OCI-LY7 (cell line): ENCODE data around the gene CRYBG2. TPM values are rescaled to one million over a fixed set of nuclear protein-coding genes. Genes with fewer than 3 reads are reported as not detected.

Experiments used
- BruUV-seq: library from RNA; stranded (reverse); fragments of 400-500 nt; replicated peaks from 2 replicates; lab custom pipeline; 2021; lab: Mats Ljungman, UMichigan
- CTCF ChIA-PET: fragments of 300-600 bp; sonication (Branson Sonifier 250); formaldehyde crosslinking; loops from one replicate; lab custom pipeline; 2022; ENCODE audit warnings: antibody characterized with exemption; ENCODE audit not compliant: unreplicated experiment; lab: Charles Lee
- POLR2A ChIA-PET: fragments of 300-600 bp; sonication (Branson Sonifier 250); formaldehyde crosslinking; loops from one replicate; lab custom pipeline; 2022; ENCODE audit warnings: antibody characterized with exemption; lab: Charles Lee
- DNase-seq: peaks from one replicate; pipeline ENCODE4 v3.0.0-alpha.2; 2015; ENCODE audit warnings: low spot score
- H2AFZ ChIP-seq: fragments of 200-600 bp; sonication (generic), shearing (Covaris generic); 2 replicates; pipeline ENCODE4 v1.6.1; 2014; ENCODE audit warnings: mild to moderate bottlenecking, antibody characterized with exemption, low read length, moderate library complexity
- H3K27ac ChIP-seq: fragments of 200-600 bp; sonication (generic); 2 replicates; pipeline ENCODE4 v1.5.1; 2014; ENCODE audit warnings: mixed run types, low read depth, mild to moderate bottlenecking, moderate library complexity, low read length, inconsistent platforms; ENCODE audit not compliant: poor library complexity, severe bottlenecking
- H3K36me3 ChIP-seq: fragments of 200-600 bp; sonication (generic); 2 replicates; pipeline ENCODE4 v1.6.1; 2014; ENCODE audit warnings: mild to moderate bottlenecking, antibody characterized with exemption, low read length, moderate library complexity, mixed read lengths; ENCODE audit not compliant: insufficient read depth
- H3K4me1 ChIP-seq: fragments of 200-600 bp; sonication (generic); 2 replicates; pipeline ENCODE4 v1.5.1; 2014; ENCODE audit warnings: mild to moderate bottlenecking, low read length; ENCODE audit not compliant: insufficient read depth, poor library complexity, severe bottlenecking
- H3K4me2 ChIP-seq: fragments of 200-600 bp; sonication (generic); 2 replicates; pipeline ENCODE4 v1.6.1; 2014; ENCODE audit warnings: mild to moderate bottlenecking, low read length
- H3K4me3 ChIP-seq: fragments of 200-600 bp; sonication (generic); 2 replicates; pipeline ENCODE4 v1.5.1; 2014; ENCODE audit warnings: mild to moderate bottlenecking, low read depth, low read length; ENCODE audit not compliant: poor library complexity, severe bottlenecking
- H3K79me2 ChIP-seq: fragments of 200-600 bp; sonication (generic); 2 replicates; pipeline ENCODE4 v1.6.1; 2016; ENCODE audit warnings: low read depth, mild to moderate bottlenecking, low read length, moderate library complexity, mixed read lengths; ENCODE audit not compliant: insufficient read depth
- H3K9me2 ChIP-seq: fragments of 200-600 bp; sonication (generic); 2 replicates; pipeline ENCODE4 v1.6.1; 2016; ENCODE audit warnings: mild to moderate bottlenecking, low read length, mixed read lengths; ENCODE audit not compliant: insufficient read depth
- H3K9me3 ChIP-seq: fragments of 200-600 bp; sonication (generic); 2 replicates; pipeline ENCODE4 v1.6.1; 2014; ENCODE audit warnings: mild to moderate bottlenecking, mixed run types, low read length, mixed read lengths
- H4K20me1 ChIP-seq: fragments of 200-600 bp; sonication (generic); 2 replicates; pipeline ENCODE4 v1.6.1; 2014; ENCODE audit warnings: mild to moderate bottlenecking, antibody characterized with exemption, low read length, moderate library complexity, mixed read lengths; ENCODE audit not compliant: insufficient read depth
- CTCF ChIP-seq: fragments of 200-600 bp; sonication (generic); conservative IDR thresholded peaks from 2 replicates; pipeline ENCODE4 v1.5.1; 2014; ENCODE audit warnings: mild to moderate bottlenecking, antibody characterized with exemption, low read length, moderate library complexity, mixed read lengths
- EZH2phosphoT487 ChIP-seq: fragments of 200-600 bp; sonication (generic); IDR thresholded peaks from 2 replicates; pipeline ENCODE4 v1.6.1; 2018; ENCODE audit warnings: low read depth, borderline replicate concordance, mild to moderate bottlenecking, mixed run types, antibody characterized with exemption, low read length, moderate library complexity, mixed read lengths
- intact Hi-C: fragments of 100-400 bp; cut with micrococcal nuclease; formaldehyde crosslinking; loops from one replicate; pipeline ENCODE4 v1.10.0; 2022; ENCODE audit not compliant: unreplicated experiment
- total RNA-seq, 2 experiments: library from RNA; depleted of rRNA in 1 of 2; stranded (reverse); fragments of >200 nt in 1 of 2; shearing (Covaris generic) in 1 of 2; gene quantifications; 2 replicates each; pipeline ENCODE4 v1.2.3, GENCODE V29; 2014 to 2022

Gene CRYBG2
- total RNA-seq, 2 experiments from 2014 or later: 1.3 to 5.5 TPM

- Histone ChIP-seq H3K4me1 (peaks cover 70% of the 10 kb centered on the region), H3K36me3 (peaks cover 16% of the 10 kb centered on the region; the same call in 1 of the 2 replicates), H3K4me3 (peak overlapping the region; percentile 95), H3K79me2 (peaks cover 39% of the 10 kb centered on the region), H3K9me2 (no peaks in the 10 kb centered on the region), H3K27ac (peak overlapping the region; percentile 98), H2AFZ (peak overlapping the region; percentile 51; the same call in 1 of the 2 replicates), H4K20me1 (no peaks in the 10 kb centered on the region), H3K9me3 (no peaks in the 10 kb centered on the region), H3K4me2 (peak overlapping the region; percentile 96)
- DNase-seq: no peak
- TF ChIP-seq EZH2phosphoT487: no peak
- no peak for TF ChIP-seq CTCF
- ChIA-PET CTCF (no interaction called here), POLR2A (interaction anchor here (0.9 to 7.9 kb wide), 4 partner anchors 10 to 20 kb away, joined by 3 to 106 read pairs (median 8); partner anchors contain the start of gene CD52)
- intact Hi-C loops: no loop called here
- TSS peak; percentile 68 for BruUV-seq
Observed at GRCh38 chr1:26305667-26306289, 48.2 kb downstream of the CRYBG2 start.

GRCh38 chr1:26302733-26303405 is 51.1 kb downstream of the CRYBG2 start:
- no TSS peak for BruUV-seq
- H3K79me2 ChIP-seq: peaks cover 39% of the 10 kb centered on the region
- intact Hi-C loops: no loop called here
- H3K36me3 ChIP-seq: peaks cover 29% of the 10 kb centered on the region; the same call in 1 of the 2 replicates
- no peak for DNase-seq
- H3K9me2 ChIP-seq: no peaks in the 10 kb centered on the region
- no peaks in the 10 kb centered on the region for H3K9me3 ChIP-seq
- peak overlapping the region; percentile 2; the same call in 1 of the 2 replicates for H3K4me2 ChIP-seq
- peaks cover 79% of the 10 kb centered on the region for H3K4me1 ChIP-seq
- ChIA-PET POLR2A (interaction anchor here (1.0 to 1.6 kb wide), 3 partner anchors 13 to 19 kb away, joined by 3 to 10 read pairs (median 6); no protein-coding TSS in a partner anchor), CTCF (no interaction called here)
- TF ChIP-seq CTCF (no peak), EZH2phosphoT487 (no peak)
- peak overlapping the region; percentile 11 for H3K27ac ChIP-seq
- H2AFZ ChIP-seq: no peak overlapping the region
- H3K4me3 ChIP-seq: no peak overlapping the region
- H4K20me1 ChIP-seq: no peaks in the 10 kb centered on the region
